ENCODE results near the gene CDH23.

DNA sequence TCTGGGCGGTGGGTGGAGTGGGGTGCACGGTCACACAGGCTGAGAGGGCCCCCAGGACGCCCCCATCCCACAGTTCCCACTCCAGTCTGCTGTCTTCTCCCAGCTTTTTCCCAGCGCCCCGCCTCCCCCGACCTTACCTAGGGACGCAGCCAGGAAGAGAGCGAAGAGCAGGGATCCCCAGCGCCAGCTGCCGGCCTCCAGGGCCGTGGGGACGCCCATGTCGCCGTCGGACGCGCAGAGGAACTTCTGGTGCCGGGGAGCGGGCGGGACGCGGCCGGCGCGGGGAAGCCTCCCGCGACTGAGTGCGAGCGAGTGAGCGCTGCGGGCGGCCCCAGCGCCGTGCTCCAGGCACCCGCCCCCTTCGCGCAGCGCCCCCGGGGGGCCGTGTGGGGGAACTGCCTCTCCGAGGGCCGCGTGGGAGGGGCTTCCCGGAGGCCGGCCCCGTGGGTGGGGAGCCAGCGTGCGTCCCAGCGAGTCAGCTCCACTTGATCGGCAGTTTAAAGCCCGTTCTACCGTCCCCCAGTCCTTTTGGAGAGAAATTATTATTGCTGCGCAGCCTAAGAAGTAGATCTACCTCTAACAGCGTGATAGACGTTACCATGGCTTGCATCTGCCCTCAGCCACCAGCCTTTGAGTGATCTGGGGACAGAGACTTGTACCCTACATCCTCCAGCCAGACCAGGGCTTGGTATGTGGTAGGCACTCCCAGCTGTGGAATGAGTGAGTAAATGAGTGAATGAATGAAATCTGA, 376.7 kb downstream of the CDH23 start, which contains the start of gene VSIR:
- TF ChIP-seq, protein P1, sequence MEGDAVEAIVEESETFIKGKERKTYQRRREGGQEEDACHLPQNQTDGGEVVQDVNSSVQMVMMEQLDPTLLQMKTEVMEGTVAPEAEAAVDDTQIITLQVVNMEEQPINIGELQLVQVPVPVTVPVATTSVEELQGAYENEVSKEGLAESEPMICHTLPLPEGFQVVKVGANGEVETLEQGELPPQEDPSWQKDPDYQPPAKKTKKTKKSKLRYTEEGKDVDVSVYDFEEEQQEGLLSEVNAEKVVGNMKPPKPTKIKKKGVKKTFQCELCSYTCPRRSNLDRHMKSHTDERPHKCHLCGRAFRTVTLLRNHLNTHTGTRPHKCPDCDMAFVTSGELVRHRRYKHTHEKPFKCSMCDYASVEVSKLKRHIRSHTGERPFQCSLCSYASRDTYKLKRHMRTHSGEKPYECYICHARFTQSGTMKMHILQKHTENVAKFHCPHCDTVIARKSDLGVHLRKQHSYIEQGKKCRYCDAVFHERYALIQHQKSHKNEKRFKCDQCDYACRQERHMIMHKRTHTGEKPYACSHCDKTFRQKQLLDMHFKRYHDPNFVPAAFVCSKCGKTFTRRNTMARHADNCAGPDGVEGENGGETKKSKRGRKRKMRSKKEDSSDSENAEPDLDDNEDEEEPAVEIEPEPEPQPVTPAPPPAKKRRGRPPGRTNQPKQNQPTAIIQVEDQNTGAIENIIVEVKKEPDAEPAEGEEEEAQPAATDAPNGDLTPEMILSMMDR (IDR thresholded peaks at IDR 0.05; ENCODE audit: poor library complexity, severe bottlenecking): peak; percentile 86
- TF ChIP-seq REST (IDR thresholded peaks at IDR 0.05; ENCODE audit: borderline replicate concordance) (no peak), EP300 (conservative IDR thresholded peaks at IDR 0.05; ENCODE audit: poor library complexity, severe bottlenecking) (no peak), RAD21 (conservative IDR thresholded peaks at IDR 0.05) (peak; percentile 54)

Data from neural cell (in vitro differentiated cells).